HCT116 (cell line): Measurements from ENCODE around the gene GPR146.

Source experiments
- CEBPB ChIP-seq: IDR thresholded peaks from 2 replicates; pipeline ENCODE4 v1.6.1; 2012; ENCODE audit warnings: low read depth
- EZH2 ChIP-seq: fragments of 200-600 bp; sonication (generic); IDR thresholded peaks from 2 replicates; pipeline ENCODE4 v1.6.1; 2017; ENCODE audit warnings: antibody characterized with exemption, mixed run types
- EZH2phosphoT487 ChIP-seq: fragments of 200-600 bp; IDR thresholded peaks from 2 replicates; pipeline ENCODE4 v1.6.1; 2018; ENCODE audit warnings: antibody characterized with exemption, borderline replicate concordance
- JUND ChIP-seq: IDR thresholded peaks from 2 replicates; pipeline ENCODE4 v1.6.1; 2012
- POLR2A ChIP-seq: IDR thresholded peaks from 2 replicates; pipeline ENCODE4 v1.7.0; 2011; ENCODE audit warnings: borderline replicate concordance; ENCODE audit not compliant: insufficient read depth, insufficient read length; ENCODE audit errors: extremely low read depth
- POLR2AphosphoS5 ChIP-seq: IDR thresholded peaks from 2 replicates; pipeline ENCODE4 v1.6.1; 2011; ENCODE audit warnings: mild to moderate bottlenecking, low read depth, low read length, moderate library complexity
- RAD21 ChIP-seq: IDR thresholded peaks from 2 replicates; pipeline ENCODE4 v1.6.1; 2012; ENCODE audit warnings: low read depth, mild to moderate bottlenecking
- SIN3A ChIP-seq: IDR thresholded peaks from 2 replicates; pipeline ENCODE4 v1.6.1; 2012; ENCODE audit warnings: low read depth
- SRF ChIP-seq: IDR thresholded peaks from 2 replicates; pipeline ENCODE4 v1.6.1; 2012; ENCODE audit warnings: low read depth
- ZFX ChIP-seq: fragments of 450-650 bp; IDR thresholded peaks from 2 replicates; pipeline ENCODE4 v1.6.1; 2017
- TF ChIP-seq, protein P1 (sequence below), 3 experiments: fragments of 200-600 bp in 1 of 3; sonication (generic) in 1 of 3; IDR thresholded peaks in 2 of 3; conservative IDR thresholded peaks in 1 of 3; 2 replicates each; pipeline ENCODE4 v1.5.1; 2012 to 2017; ENCODE audit warnings: low read depth in 2 of 3, low read length in 2 of 3, antibody characterized with exemption in 1 of 3, borderline replicate concordance in 1 of 3, control low read depth in 1 of 3, mild to moderate bottlenecking in 1 of 3, mixed read lengths in 1 of 3, mixed run types in 1 of 3, moderate library complexity in 1 of 3; ENCODE audit not compliant: insufficient read depth in 1 of 3

DNA sequence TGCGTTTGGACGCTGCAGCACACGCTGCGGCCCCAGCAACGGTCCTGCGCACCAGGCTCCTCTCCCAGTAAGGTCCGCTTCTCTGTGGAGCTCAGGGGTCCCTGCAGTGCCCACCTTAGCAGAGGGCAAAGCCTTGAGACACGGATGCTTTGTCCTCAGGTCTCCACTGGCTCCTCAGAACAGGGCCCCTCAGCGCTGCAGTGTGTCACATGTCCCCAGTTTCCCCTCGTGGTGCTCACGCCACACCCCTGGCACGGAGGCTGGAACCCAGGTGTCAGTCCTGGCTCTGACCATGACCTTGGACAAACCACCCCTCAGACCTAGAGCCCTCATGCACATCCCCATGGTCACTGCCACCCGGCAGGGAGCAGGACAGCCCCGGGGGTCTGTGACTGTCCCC, 23.7 kb downstream of the GPR146 start:
- TF ChIP-seq RAD21: no peak
- TF ChIP-seq, protein P1, sequence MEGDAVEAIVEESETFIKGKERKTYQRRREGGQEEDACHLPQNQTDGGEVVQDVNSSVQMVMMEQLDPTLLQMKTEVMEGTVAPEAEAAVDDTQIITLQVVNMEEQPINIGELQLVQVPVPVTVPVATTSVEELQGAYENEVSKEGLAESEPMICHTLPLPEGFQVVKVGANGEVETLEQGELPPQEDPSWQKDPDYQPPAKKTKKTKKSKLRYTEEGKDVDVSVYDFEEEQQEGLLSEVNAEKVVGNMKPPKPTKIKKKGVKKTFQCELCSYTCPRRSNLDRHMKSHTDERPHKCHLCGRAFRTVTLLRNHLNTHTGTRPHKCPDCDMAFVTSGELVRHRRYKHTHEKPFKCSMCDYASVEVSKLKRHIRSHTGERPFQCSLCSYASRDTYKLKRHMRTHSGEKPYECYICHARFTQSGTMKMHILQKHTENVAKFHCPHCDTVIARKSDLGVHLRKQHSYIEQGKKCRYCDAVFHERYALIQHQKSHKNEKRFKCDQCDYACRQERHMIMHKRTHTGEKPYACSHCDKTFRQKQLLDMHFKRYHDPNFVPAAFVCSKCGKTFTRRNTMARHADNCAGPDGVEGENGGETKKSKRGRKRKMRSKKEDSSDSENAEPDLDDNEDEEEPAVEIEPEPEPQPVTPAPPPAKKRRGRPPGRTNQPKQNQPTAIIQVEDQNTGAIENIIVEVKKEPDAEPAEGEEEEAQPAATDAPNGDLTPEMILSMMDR (IDR thresholded peaks at IDR 0.05 in 2 of 3, conservative IDR thresholded peaks at IDR 0.05 in 1 of 3; ENCODE audit: borderline replicate concordance in 1 of 3, insufficient read depth in 1 of 3, low read depth in 2 of 3, low read length in 2 of 3): no peak
- no peak for TF ChIP-seq EZH2
- TF ChIP-seq CEBPB: no peak
- TF ChIP-seq SRF: no peak
- TF ChIP-seq JUND: no peak
- TF ChIP-seq POLR2AphosphoS5: no peak
- TF ChIP-seq POLR2A: no peak
- no peak for TF ChIP-seq EZH2phosphoT487
- no peak for TF ChIP-seq ZFX
- no peak for TF ChIP-seq SIN3A
